ENCODE measurements around the gene RXFP4.

The RXFP4 gene

DNA sequence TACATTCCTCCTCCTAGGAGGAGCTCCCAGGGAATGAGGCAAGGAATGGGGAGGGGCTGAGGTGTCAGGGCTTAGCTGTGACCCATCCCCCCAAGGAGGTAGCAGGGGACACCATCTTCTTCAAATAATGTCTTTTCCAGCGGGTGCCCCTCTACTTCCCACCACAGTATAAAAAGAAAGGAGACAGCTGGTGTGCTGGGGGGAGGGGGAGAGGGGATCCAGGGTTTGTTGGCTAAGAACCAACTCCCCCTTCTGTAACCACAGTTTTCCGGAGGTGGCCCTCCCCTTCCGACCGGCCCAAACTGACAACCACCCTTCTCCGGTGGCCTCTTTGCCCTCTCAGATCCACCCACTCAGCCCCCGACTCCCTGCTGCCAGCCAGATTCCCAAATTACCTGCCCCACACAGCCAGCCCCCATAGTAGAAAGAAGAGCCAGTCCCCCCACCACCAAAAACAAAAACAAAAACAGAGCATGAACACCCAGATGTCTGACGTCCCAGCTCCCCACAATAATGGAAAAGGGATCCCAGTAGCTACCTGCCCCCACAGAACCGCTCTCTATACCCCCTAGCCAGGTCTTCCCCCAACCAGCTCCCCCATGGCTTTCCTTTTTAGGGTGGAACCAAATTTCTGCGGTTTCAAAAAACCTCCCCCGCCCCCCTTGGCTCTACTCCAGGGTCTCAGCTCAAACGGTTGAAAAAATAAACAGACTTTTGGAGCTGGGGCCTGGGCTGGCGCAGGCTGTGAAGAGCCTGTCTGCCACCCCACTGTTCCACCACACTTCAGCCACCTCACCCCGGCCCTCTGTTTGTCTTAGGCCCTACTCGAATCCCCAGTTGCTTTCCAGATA lies 34.8 kb downstream of the RXFP4 start:
- H3K4me3 ChIP-seq (ENCODE audit: low read depth, low read length): peak overlapping the region; percentile 89
- TF ChIP-seq CTCF (IDR thresholded peaks at IDR 0.05; ENCODE audit: low read depth, low read length, missing control alignments): no peak
- DNase-seq (ENCODE audit: low read depth): peak; percentile 40
- in situ Hi-C loops (cut with HindIII; ENCODE audit: low sequenced_read_pairs): no loop called here

GRCh38 chr1:155976913-155977689 lies 35.7 kb downstream of the RXFP4 start:
- in situ Hi-C loops (cut with HindIII; ENCODE audit: low sequenced_read_pairs): no loop called here
- H3K4me3 ChIP-seq (ENCODE audit: low read depth, low read length): peak overlapping the region; percentile 89
- no peak for TF ChIP-seq CTCF (IDR thresholded peaks at IDR 0.05; ENCODE audit: low read depth, low read length, missing control alignments)
- DNase-seq (ENCODE audit: low read depth): no peak

- peak overlapping the region; percentile 89 for H3K4me3 ChIP-seq (ENCODE audit: low read depth, low read length)
- no peak for TF ChIP-seq CTCF (IDR thresholded peaks at IDR 0.05; ENCODE audit: low read depth, low read length, missing control alignments)
- DNase-seq (ENCODE audit: low read depth): no peak
- in situ Hi-C loops (cut with HindIII; ENCODE audit: low sequenced_read_pairs): no loop called here
Observed at GRCh38 chr1:155977690-155978324, 36.4 kb downstream of the RXFP4 start.

GRCh38 chr1:155978325-155978972 lies 37.0 kb downstream of the RXFP4 start, which contains the start of gene ARHGEF2:
ARHGEF2 (minus strand) TSS chr1:155978547; CDS start chr1:155978427, 120 bp downstream.
- peak within 1 kb of the TSS; percentile 89 for H3K4me3 ChIP-seq (ENCODE audit: low read depth, low read length)
- in situ Hi-C loops (cut with HindIII; ENCODE audit: low sequenced_read_pairs): no loop called here
- peak; percentile 41 for TF ChIP-seq CTCF (IDR thresholded peaks at IDR 0.05; ENCODE audit: low read depth, low read length, missing control alignments)
- DNase-seq (ENCODE audit: low read depth): no peak

DNA sequence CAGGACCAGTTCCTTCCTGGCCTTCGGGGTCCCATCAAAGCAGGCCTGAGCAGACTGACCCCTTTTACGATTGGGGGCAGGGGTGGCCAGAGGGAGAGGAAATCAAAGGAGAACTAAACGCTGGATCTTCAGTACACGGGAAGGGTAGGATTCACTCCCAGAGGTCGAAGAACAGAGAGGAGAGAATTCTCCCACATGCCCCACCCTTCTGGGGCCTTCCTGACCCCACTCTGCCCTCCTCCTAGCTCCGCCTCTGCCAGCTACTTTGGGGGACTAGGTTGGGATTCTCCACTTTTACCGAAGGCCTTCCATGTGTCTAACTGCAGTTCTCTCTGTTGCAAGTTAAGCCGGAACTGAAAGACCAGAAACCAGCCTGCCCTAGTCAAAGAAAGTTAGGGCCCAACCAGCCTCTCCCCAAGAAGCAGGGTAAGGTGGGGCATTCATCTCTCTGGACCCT lies 37.6 kb downstream of the RXFP4 start:
- TF ChIP-seq CTCF (IDR thresholded peaks at IDR 0.05; ENCODE audit: low read depth, low read length, missing control alignments): no peak
- no peak for DNase-seq (ENCODE audit: low read depth)
- H3K4me3 ChIP-seq (ENCODE audit: low read depth, low read length): peak overlapping the region; percentile 89
- in situ Hi-C loops (cut with HindIII; ENCODE audit: low sequenced_read_pairs): no loop called here
